UCSD-AML1 (cell line): ENCODE measurements around the gene OXCT2.
"Not testable (repeated sequence)": the region's sequence is repeated elsewhere in the genome, so short reads cannot be mapped to it uniquely, and the experiment has no call there.

Source experiments
- DNase-seq: peaks from one replicate; lab custom pipeline; 2025; ENCODE audit not compliant: unreplicated experiment; lab: John Stamatoyannopoulos, UW

Gene OXCT2

DNA sequence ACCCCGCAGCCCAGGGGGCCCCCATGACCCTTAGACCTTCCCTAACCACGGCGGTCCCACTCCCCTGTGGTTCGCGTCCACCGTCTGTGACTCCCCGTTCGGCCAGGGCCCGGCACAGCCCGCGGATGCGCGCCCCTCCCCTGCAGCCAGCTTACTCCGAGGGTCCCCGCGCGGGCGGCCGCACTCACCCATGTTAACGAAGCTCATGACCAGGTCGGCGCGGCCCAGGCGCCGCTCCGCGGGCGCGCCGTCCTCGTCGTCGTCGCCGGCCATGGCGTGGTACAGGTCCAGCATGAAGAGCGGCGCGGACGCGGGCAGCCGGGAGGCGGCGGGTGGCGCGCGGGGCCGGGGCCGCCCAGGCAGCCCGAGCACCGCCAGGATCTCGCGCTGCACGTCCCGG, 16.8 kb upstream of the OXCT2 start:
- not testable (repeated sequence) for DNase-seq

- DNase-seq = no peak
Observed at GRCh38 chr1:39787468-39787867, 16.3 kb upstream of the OXCT2 start.

GRCh38 chr1:39787108-39787375, 15.9 kb upstream of the OXCT2 start:
- not testable (repeated sequence) for DNase-seq

DNA sequence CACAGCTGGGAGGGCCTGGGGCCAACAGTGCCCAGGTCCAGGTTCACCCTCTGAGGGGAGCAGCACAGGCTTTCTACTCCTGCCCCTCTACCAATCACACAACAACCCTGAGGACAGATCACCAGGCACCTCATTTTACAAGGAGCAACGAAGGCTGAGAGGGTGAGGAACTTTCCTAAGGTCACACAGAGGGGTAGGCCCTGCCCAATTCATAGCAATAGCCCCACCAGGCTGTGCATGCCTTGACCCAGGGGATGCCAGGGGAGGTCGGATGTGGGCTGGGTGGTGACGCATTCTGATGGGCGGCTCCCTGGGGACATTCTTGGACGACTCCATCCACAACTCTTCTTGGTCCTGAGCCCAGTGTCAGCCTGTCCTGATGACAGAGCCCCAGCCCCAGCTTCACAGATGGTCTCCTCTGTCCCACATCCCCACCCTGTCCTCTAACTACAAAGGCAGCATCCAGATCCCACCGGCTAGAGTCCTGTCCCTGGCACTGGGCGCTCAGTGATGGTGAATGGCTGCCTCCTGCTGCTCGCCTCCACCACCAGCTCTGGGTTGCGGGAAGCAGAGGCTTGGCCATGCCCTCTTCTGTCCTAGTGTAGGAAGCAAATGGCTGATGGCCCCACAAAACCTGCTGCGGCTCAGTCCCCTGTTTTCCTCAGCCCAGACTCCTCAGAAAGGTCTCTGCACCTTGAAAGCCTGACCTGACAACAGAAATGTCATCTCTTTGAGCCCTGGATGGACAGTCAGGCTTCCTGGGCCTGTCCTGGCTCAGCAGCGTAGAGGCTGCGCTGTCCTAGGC, 15.4 kb upstream of the OXCT2 start:
- not testable (repeated sequence) for DNase-seq

GRCh38 chr1:39782685-39783084, 11.5 kb upstream of the OXCT2 start:
- DNase-seq = not testable (repeated sequence)

GRCh38 chr1:39782103-39782502, 11.0 kb upstream of the OXCT2 start:
- no peak for DNase-seq

GRCh38 chr1:39781349-39781715, 10.2 kb upstream of the OXCT2 start:
- DNase-seq = no peak

- DNase-seq = no peak
Observed at GRCh38 chr1:39779821-39780220, 8.7 kb upstream of the OXCT2 start.

DNA sequence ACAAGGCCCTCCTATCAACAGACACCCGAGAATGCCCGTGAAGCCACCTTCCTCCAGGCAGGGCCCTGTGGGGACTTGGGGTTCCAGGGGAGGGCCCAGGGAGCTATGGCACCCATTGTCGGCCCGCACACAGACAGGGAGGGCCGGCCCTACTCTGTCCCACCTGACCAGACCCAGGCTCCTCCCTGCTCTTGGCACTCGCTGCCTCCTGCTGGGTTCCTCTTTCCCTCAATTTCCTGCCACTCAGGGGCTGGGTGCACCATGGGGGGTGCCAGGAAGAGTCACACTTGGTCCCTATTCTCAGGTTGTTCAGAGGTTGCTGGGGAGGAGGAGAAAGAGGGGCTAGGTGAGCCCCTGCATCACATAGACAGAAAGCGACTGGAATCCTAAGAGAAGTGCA, 8.0 kb upstream of the OXCT2 start:
- peak; percentile 43 for DNase-seq

DNA sequence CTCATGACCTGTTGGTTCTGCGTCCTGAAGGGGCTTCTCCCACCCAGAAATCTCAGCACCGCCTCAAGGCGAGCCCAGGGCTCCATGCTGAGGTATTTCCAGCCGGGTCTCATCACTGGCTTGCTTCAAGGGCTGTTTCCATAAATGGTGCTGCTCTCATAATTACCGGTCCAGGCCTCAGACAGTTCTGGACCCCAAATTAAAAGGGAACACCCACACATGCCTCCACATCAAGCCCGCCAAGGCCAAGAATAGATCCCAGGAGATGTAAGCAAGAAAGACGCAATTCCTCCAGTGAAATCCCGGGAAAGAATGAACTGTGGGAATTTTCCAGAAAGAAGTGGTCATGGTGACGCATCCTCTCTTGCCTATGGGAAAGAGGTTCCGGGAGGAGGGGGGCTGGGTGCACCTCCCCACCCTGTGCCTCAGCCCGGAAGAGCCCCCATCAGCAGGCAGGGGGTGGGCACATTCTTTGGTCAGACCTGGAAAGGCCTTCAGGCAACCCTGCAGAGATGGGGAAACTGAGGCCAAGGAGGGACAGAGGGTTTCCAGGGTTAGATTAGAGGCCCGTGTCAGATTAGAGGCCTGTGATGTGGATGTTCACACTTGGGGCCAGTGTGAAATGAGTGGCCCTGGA, 7.4 kb upstream of the OXCT2 start:
- not testable (repeated sequence) for DNase-seq

GRCh38 chr1:39777896-39778295, 6.7 kb upstream of the OXCT2 start:
- not testable (repeated sequence) for DNase-seq

- peak; percentile 71 for DNase-seq
Observed at GRCh38 chr1:39777306-39777705, 6.2 kb upstream of the OXCT2 start.

- DNase-seq = no peak
Observed at GRCh38 chr1:39776886-39777285, 5.7 kb upstream of the OXCT2 start.

- DNase-seq = peak; percentile 68
Observed at GRCh38 chr1:39776400-39776713, 5.2 kb upstream of the OXCT2 start.

GRCh38 chr1:39775676-39776399, 4.7 kb upstream of the OXCT2 start:
- DNase-seq = not testable (repeated sequence)

DNA sequence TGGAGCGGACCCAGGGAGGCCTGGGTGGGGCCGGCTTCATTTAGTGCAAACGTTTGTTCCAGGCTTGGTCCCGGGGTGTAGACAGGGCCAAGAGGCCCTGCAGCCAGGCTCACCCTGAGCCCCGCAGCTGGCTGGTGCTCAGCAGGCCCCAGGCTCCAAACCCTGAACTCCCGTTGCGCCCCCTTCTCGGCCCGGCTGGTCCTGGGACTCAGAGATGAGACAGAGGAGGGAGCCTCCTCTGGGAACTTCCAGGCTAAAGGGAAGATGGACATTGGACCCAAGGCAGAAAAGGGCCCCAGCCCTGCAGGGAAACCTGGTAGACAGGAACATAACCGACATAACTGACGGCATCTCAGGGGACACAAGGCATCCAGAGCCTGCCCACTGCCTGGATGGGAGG, 4.0 kb upstream of the OXCT2 start:
- DNase-seq = not testable (repeated sequence)

DNA sequence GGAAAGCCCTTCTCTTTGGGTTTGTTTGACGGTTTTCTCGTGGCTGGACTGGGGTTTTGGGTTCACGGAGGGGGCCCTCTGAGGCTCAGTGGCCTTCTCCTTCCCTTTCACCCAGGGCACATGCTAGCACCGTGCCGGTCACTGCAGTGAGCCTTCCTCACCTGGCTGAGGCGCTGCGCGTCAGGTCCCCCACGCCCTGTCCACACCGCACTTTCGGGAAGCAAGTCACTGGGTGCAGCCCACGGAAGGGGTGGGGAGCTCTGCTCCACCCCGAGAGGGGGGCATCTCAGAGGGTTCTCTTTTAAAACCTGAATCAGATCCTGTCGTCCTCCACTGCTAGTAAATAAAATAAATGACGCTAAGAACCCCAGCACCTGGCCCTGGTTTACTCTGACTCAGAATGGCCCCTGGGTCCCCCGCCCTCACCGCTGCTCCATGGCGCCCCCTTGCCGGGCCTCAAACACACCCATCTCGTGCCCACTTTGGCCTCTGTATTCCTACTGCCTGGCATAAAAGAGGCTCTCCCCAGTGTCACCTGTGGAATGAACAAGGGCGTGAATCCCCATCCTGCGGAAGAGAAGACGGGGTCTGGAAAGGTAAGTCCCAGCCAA, 2.3 kb upstream of the OXCT2 start:
- not testable (repeated sequence) for DNase-seq

- not testable (repeated sequence) for DNase-seq
Observed at GRCh38 chr1:39770100-39771021, 787 bp downstream of the OXCT2 start.

GRCh38 chr1:39769502-39769901, 1.6 kb downstream of the OXCT2 start:
- not testable (repeated sequence) for DNase-seq

DNA sequence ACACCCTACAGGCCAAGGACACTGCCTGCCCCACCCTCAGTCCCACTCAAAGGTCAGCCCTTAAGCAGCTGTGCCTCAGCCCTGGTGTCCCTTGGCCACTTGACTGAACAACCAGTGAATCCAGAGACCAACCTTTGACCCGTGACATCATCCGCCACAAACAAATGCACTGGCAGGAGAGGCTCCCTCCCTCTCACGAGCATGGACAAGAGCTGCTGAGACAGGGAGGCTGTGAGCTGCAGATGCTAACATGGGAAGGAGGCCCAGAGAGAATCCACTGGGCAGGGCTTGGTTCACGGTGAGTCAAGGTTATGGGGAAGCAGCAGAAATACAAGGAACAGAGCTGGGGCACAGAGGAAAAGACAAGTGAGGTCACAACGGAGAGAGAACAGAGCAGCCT, 4.7 kb downstream of the OXCT2 start:
- DNase-seq = not testable (repeated sequence)

- not testable (repeated sequence) for DNase-seq
Observed at GRCh38 chr1:39764512-39764911, 6.6 kb downstream of the OXCT2 start.
